Loucy (cell line): Measurements from ENCODE around the gene HOXA7.

Experiments
- CTCF ChIP-seq: fragments of 200-600 bp; sonication (generic); conservative IDR thresholded peaks from 2 replicates; pipeline ENCODE4 v1.5.1; 2014; ENCODE audit warnings: mild to moderate bottlenecking, antibody characterized with exemption, low read length
- EZH2phosphoT487 ChIP-seq: fragments of 200-600 bp; IDR thresholded peaks from 2 replicates; pipeline ENCODE4 v1.6.1; 2018; ENCODE audit warnings: antibody characterized with exemption, mild to moderate bottlenecking, moderate library complexity, borderline replicate concordance

- no peak for TF ChIP-seq CTCF
- TF ChIP-seq EZH2phosphoT487 = no peak
Measured at GRCh38 chr7:27116962-27117886, 39.3 kb downstream of the HOXA7 start.
